Breast epithelium (tissue), 4 donors: Measurements from ENCODE around the gene SEL1L3. TPM values are rescaled to one million over a fixed set of nuclear protein-coding genes. Genes with fewer than 3 reads are reported as not detected.

ENCODE experiments used
- DNase-seq, 2 donors: peaks; one replicate each; pipeline ENCODE4 v3.0.0-alpha.2; 2019; ENCODE audit warnings: low spot score in 2 of 2
- H3K27ac ChIP-seq, 2 donors: fragments of 200-600 bp; sonication (generic) in 1 of 2; one replicate each; pipeline ENCODE4 v1.5.1; 2016 to 2019; ENCODE audit warnings: mild to moderate bottlenecking in 1 of 2
- H3K27me3 ChIP-seq, 2 donors: fragments of 200-600 bp; sonication (generic) in 1 of 2; one replicate each; pipeline versions ENCODE4 v1.5.1 to v1.6.0; 2017 to 2019; ENCODE audit warnings: control low read depth in 1 of 2, mild to moderate bottlenecking in 1 of 2
- H3K36me3 ChIP-seq: fragments of 200-600 bp; one replicate; pipeline ENCODE4 v1.5.1; 2019
- H3K4me1 ChIP-seq, 2 donors: fragments of 200-600 bp; sonication (generic); one replicate each; pipeline ENCODE4 v1.5.1; 2016 to 2019; ENCODE audit warnings: control low read depth in 1 of 2
- H3K4me3 ChIP-seq, 3 donors: fragments of 200-600 bp; sonication (generic); 1 replicate in 2 of 3; 2 replicates in 1 of 3; pipeline ENCODE4 v1.5.1; 2016 to 2019; ENCODE audit warnings: mild to moderate bottlenecking in 3 of 3, moderate library complexity in 2 of 3
- H3K9me3 ChIP-seq, 2 donors: fragments of 200-600 bp; sonication (generic) in 1 of 2; one replicate each; pipeline ENCODE4 v1.5.1; 2016 to 2019; ENCODE audit warnings: control low read depth in 1 of 2
- CTCF ChIP-seq, 3 donors: fragments of 450-650 bp; IDR thresholded peaks; one replicate each; pipeline ENCODE4 v1.5.1; 2016 to 2017; ENCODE audit warnings: antibody characterized with exemption in 3 of 3, mild to moderate bottlenecking in 3 of 3, moderate library complexity in 3 of 3
- POLR2A ChIP-seq: fragments of 450-650 bp; IDR thresholded peaks from one replicate; pipeline ENCODE4 v1.6.1; 2016; ENCODE audit warnings: antibody characterized with exemption, mild to moderate bottlenecking, moderate library complexity
- POLR2AphosphoS5 ChIP-seq, 3 donors: sonication (generic); formaldehyde crosslinking; IDR thresholded peaks; one replicate each; pipeline ENCODE4 v1.6.1; 2017; ENCODE audit warnings: antibody characterized with exemption in 3 of 3
- intact Hi-C: fragments of 100-400 bp; cut with DNase I; formaldehyde crosslinking; loops from one replicate; pipeline ENCODE4 v1.15.1; 2023; ENCODE audit warnings: low total_unique reads
- total RNA-seq, 3 donors: library from RNA; depleted of rRNA; stranded (reverse); fragments of >200 nt; gene quantifications; one replicate each; pipeline ENCODE4 v1.1.0, GENCODE V29; 2016

Gene SEL1L3
- total RNA-seq, 3 donors from 2014 or later, result 10.7 to 15.5 (median 14.7) TPM

- Histone ChIP-seq H3K27ac (no peak overlapping the region), H3K9me3 (no peaks in the 10 kb centered on the region), H3K4me3 (no peak overlapping the region), H3K4me1 (no peaks in the 10 kb centered on the region), H3K36me3 (no peaks in the 10 kb centered on the region), H3K27me3 (no peaks in the 10 kb centered on the region)
- intact Hi-C loops, result no loop called here
- TF ChIP-seq POLR2A (no peak), POLR2AphosphoS5 (IDR thresholded peaks at IDR 0.05) (no peak), CTCF (IDR thresholded peaks at IDR 0.05) (no peak)
- no peak for DNase-seq
Measured at GRCh38 chr4:25703731-25704388, 158.9 kb downstream of the SEL1L3 start.

- H3K4me3 ChIP-seq, result no peak overlapping the region
- H3K27me3 ChIP-seq, result no peaks in the 10 kb centered on the region
- no peaks in the 10 kb centered on the region for H3K4me1 ChIP-seq
- no peak for DNase-seq
- intact Hi-C loops, result no loop called here
- no peak overlapping the region for H3K27ac ChIP-seq
- no peaks in the 10 kb centered on the region for H3K9me3 ChIP-seq
- no peaks in the 10 kb centered on the region for H3K36me3 ChIP-seq
- TF ChIP-seq POLR2AphosphoS5 (IDR thresholded peaks at IDR 0.05) (no peak), CTCF (IDR thresholded peaks at IDR 0.05) (no peak), POLR2A (no peak)
Measured at GRCh38 chr4:25702848-25703247, 159.9 kb downstream of the SEL1L3 start.

- no peaks in the 10 kb centered on the region for H3K27me3 ChIP-seq
- no peak for DNase-seq
- no peak for TF ChIP-seq CTCF (IDR thresholded peaks at IDR 0.05)
- TF ChIP-seq POLR2A, result no peak
- TF ChIP-seq POLR2AphosphoS5 (IDR thresholded peaks at IDR 0.05), result no peak
- no peaks in the 10 kb centered on the region for H3K9me3 ChIP-seq
- no peak overlapping the region for H3K4me3 ChIP-seq
- intact Hi-C loops, result no loop called here
- no peaks in the 10 kb centered on the region for H3K4me1 ChIP-seq
- no peak overlapping the region for H3K27ac ChIP-seq
- no peaks in the 10 kb centered on the region for H3K36me3 ChIP-seq
Measured at GRCh38 chr4:25700661-25701060, 162.1 kb downstream of the SEL1L3 start.

GRCh38 chr4:25697516-25697915 lies 165.3 kb downstream of the SEL1L3 start:
- intact Hi-C loops, result no loop called here

More at GRCh38 chr4:25697516-25697915, 165.3 kb downstream of the SEL1L3 start:
- no peaks in the 10 kb centered on the region for H3K9me3 ChIP-seq
- DNase-seq, result no peak
- no peaks in the 10 kb centered on the region for H3K4me1 ChIP-seq
- TF ChIP-seq POLR2A (no peak), POLR2AphosphoS5 (IDR thresholded peaks at IDR 0.05) (no peak), CTCF (IDR thresholded peaks at IDR 0.05) (no peak)
- no peaks in the 10 kb centered on the region for H3K27me3 ChIP-seq
- no peak overlapping the region for H3K4me3 ChIP-seq
- no peak overlapping the region for H3K27ac ChIP-seq
- H3K36me3 ChIP-seq, result no peaks in the 10 kb centered on the region

Other genes with a start within 250 kb of the SEL1L3 start
- gene SLC34A2, start 207.1 kb downstream of the SEL1L3 start, total RNA-seq, result 1 to 10 TPM in 2 of 3 donors, not detected in 1; 6.9 to 7.0 TPM
- gene SMIM20, start 51.2 kb upstream of the SEL1L3 start, total RNA-seq, result 10 to 100 TPM; 26.9 to 37.0 (median 29.2) TPM